Activated CD4-positive, alpha-beta T cell treated with anti-CD3 and anti-CD28 coated beads, Interleukin-2, amount 10 ng/mL, durations not matched to agents 24 days and 14 days (primary cell): ENCODE measurements around the gene PEAK1. TPM values are rescaled to one million over a fixed set of nuclear protein-coding genes. Genes with fewer than 3 reads are reported as not detected.
A peak's percentile ranks its signal among the peaks of the same experiment; 100 is the strongest.

Source experiments
- DNase-seq: peaks from one replicate; pipeline ENCODE4 v3.0.0; 2022
- H3K27ac Mint-ChIP-seq: one replicate; pipeline ENCODE4 v1.8.0; 2022; ENCODE audit warnings: mild to moderate bottlenecking, mixed read lengths
- H3K27me3 Mint-ChIP-seq: one replicate; pipeline ENCODE4 v1.8.0; 2022; ENCODE audit warnings: mixed read lengths
- H3K36me3 Mint-ChIP-seq: one replicate; pipeline ENCODE4 v1.8.0; 2022; ENCODE audit warnings: low read depth, mild to moderate bottlenecking, mixed read lengths
- H3K4me1 Mint-ChIP-seq: one replicate; pipeline ENCODE4 v1.8.0; 2021; ENCODE audit warnings: mixed read lengths
- H3K4me3 Mint-ChIP-seq: one replicate; pipeline ENCODE4 v1.8.0; 2022; ENCODE audit warnings: mild to moderate bottlenecking, moderate library complexity, mixed read lengths
- H3K9me3 Mint-ChIP-seq: one replicate; pipeline ENCODE4 v1.8.0; 2021; ENCODE audit warnings: mixed read lengths
- intact Hi-C: fragments of 100-400 bp; cut with micrococcal nuclease; formaldehyde crosslinking; loops from one replicate; pipeline ENCODE4 v1.15.1; 2023
- total RNA-seq: library from RNA; stranded (reverse); gene quantifications from 2 replicates; pipeline ENCODE4 v1.2.3, GENCODE V29; 2022

Gene PEAK1, protein sequence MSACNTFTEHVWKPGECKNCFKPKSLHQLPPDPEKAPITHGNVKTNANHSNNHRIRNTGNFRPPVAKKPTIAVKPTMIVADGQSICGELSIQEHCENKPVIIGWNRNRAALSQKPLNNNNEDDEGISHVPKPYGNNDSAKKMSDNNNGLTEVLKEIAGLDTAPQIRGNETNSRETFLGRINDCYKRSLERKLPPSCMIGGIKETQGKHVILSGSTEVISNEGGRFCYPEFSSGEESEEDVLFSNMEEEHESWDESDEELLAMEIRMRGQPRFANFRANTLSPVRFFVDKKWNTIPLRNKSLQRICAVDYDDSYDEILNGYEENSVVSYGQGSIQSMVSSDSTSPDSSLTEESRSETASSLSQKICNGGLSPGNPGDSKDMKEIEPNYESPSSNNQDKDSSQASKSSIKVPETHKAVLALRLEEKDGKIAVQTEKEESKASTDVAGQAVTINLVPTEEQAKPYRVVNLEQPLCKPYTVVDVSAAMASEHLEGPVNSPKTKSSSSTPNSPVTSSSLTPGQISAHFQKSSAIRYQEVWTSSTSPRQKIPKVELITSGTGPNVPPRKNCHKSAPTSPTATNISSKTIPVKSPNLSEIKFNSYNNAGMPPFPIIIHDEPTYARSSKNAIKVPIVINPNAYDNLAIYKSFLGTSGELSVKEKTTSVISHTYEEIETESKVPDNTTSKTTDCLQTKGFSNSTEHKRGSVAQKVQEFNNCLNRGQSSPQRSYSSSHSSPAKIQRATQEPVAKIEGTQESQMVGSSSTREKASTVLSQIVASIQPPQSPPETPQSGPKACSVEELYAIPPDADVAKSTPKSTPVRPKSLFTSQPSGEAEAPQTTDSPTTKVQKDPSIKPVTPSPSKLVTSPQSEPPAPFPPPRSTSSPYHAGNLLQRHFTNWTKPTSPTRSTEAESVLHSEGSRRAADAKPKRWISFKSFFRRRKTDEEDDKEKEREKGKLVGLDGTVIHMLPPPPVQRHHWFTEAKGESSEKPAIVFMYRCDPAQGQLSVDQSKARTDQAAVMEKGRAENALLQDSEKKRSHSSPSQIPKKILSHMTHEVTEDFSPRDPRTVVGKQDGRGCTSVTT (N-terminal part only)
- 25.9 and 28.2 TPM in 2 replicates for total RNA-seq

DNA sequence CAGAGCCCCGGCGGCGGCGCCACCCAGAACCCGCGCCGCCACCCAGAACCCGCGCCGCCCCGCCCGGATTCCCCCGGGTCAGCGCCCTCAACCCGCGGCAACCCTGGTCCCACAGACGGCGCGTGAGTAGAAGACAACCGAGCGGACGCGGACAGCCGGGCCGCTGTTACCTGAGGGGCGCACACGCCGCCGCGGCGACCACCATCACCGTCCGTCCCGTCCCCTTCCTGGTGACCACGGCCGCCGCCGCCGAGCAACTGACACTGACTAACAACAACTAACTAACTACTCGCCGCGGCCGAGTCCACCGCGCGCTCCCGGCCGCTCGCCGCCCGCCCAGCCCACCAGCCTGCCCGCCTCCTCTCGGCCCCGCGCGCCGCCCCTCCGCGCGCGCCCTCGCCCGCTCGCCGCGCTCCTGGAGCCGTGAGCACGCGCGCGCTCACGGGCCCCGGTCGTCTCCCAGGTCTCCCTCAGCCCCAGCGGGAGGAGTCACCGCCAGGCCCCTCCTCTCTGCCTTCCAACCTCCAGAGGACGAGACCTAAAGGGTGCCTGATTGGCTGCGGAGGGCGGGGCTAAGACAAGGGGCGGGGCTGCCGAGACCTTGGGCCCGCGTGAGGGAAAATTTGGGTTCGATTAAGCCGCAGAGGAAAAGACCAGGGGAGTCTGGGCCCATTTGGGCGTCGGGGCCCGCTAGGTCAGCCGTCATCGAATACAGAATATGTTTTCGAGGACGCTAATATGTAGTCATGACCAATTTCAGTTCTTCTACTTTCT, at the start of gene PEAK1:
Gene PEAK1, minus strand, starts transcription at position 269 of the 774 bp plus-strand sequence. CDS start 238,178 bp downstream, outside the sequence.
- H3K27ac Mint-ChIP-seq, result peak within 1 kb of the TSS; percentile 94
- DNase-seq, result peak; percentile 100
- intact Hi-C loops, result loop anchor here (1.0 to 5.0 kb wide), 4 partner anchors 11 to 1968 kb away; partner anchors contain the start of gene SIN3A

DNA sequence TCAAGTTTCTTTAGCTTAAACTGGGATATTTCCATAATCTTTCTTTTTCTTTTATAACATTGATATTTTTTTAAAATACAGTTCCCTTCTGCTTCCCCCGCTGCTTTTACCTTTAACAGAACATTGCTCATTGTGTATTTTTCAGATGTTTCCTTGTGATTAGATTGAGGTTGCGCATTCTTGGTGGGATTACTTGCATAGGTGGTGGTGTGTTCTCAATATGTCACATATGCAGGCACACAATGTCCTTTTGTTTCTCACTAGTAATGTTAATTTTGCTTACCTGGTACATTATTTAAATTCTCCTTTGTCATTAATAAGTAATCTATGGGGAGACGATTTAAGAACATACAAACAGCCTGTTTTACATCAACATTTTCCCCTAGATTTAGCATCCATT, 49.0 kb upstream of the PEAK1 start:
- Mint-ChIP-seq H3K4me1 (no peaks in the 10 kb centered on the region), H3K36me3 (peaks cover 40% of the 10 kb centered on the region), H3K9me3 (no peaks in the 10 kb centered on the region), H3K27me3 (no peaks in the 10 kb centered on the region), H3K4me3 (no peak overlapping the region), H3K27ac (no peak overlapping the region)
- no peak for DNase-seq
- intact Hi-C loops, result no loop called here

More for the DNA sequence above, at the start of gene PEAK1:
- peak within 1 kb of the TSS; percentile 96 for H3K4me3 Mint-ChIP-seq
- no peaks in the 10 kb centered on the region for H3K9me3 Mint-ChIP-seq
- H3K4me1 Mint-ChIP-seq, result peaks cover 29% of the 10 kb centered on the region
- peaks cover 7% of the 10 kb centered on the region for H3K36me3 Mint-ChIP-seq
- no peaks in the 10 kb centered on the region for H3K27me3 Mint-ChIP-seq

DNA sequence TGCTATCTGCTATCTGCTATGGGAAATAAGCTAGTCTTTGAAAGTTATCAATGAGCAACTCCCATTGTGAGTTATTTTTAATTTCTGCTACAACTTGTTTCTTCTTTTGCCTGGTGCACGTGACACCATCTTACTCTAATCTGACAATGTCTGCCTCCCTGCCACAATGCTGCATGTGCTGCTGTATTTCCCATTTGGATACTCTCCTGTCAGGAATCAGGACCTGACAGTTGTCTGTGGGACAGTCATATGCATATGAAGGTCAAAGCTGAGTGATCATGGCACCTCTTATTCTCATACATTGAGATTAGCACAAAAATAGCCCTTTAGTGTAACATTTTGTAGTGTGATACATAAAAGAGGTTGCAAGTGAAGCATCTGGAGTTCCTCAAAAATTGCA, 46.6 kb upstream of the PEAK1 start:
- intact Hi-C loops, result no loop called here
- Mint-ChIP-seq H3K27ac (no peak overlapping the region), H3K27me3 (no peaks in the 10 kb centered on the region), H3K4me1 (no peaks in the 10 kb centered on the region), H3K36me3 (peaks cover 27% of the 10 kb centered on the region), H3K9me3 (no peaks in the 10 kb centered on the region), H3K4me3 (no peak overlapping the region)
- DNase-seq, result no peak

DNA sequence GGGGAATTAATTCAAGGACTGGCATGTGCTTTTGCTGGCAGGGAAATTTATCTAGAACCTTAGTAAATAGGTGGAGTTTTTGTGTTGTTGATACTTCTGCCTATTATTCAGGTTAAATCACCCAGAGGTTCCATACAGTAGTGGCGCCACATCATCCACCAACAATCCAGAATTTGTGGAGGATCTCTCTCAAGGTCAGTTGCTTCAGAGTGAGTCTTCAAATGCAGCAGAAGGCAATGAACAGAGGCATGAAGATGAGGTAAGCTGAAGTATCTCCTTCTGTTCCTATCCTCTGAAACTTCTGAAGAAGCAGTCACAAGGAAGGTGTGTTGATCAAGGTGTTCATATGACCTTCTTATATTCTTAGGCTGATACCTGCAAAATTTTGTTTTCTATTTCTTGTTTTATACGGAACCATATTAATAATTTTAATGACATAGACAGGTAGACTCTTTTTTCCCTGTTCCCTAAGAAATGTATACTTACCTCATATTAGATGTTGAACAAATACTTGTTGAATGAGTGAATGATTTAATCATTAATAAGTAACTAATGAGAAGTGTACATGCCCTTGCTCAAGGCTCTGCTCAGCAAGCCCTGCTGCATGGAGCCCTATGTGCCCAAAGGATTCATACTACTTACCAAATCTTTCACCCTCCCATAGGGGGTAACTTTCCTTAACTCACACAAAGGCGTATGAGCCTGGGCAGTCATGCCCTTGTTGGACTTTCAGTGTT, 44.4 kb upstream of the PEAK1 start:
- no peak overlapping the region for H3K27ac Mint-ChIP-seq
- no peaks in the 10 kb centered on the region for H3K9me3 Mint-ChIP-seq
- no peaks in the 10 kb centered on the region for H3K27me3 Mint-ChIP-seq
- intact Hi-C loops, result no loop called here
- peaks cover 36% of the 10 kb centered on the region for H3K36me3 Mint-ChIP-seq
- no peak overlapping the region for H3K4me3 Mint-ChIP-seq
- no peak for DNase-seq
- no peaks in the 10 kb centered on the region for H3K4me1 Mint-ChIP-seq

DNA sequence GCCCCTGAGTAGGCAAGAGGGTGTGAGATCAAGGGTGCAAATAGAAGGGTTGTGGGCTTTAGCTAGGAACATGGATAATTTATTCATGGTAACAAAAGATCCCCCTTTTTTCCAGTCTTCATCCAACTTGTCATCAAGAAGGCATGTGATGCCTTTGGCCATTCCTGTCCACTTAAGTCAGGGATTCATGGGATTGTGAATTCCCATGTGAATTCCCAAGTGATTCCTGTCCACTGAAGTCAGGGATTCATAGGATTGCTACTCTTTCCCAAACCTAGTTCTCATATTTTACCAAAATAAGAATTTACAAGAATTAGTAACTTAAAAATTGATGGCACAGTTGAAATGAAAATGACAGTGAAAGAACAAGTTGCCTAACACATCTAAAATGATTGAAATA, 41.6 kb upstream of the PEAK1 start:
- H3K27me3 Mint-ChIP-seq, result no peaks in the 10 kb centered on the region
- peaks cover 12% of the 10 kb centered on the region for H3K4me1 Mint-ChIP-seq
- no peak overlapping the region for H3K4me3 Mint-ChIP-seq
- no peak overlapping the region for H3K27ac Mint-ChIP-seq
- no peak for DNase-seq
- intact Hi-C loops, result no loop called here
- H3K9me3 Mint-ChIP-seq, result no peaks in the 10 kb centered on the region
- H3K36me3 Mint-ChIP-seq, result peaks cover 27% of the 10 kb centered on the region

DNA sequence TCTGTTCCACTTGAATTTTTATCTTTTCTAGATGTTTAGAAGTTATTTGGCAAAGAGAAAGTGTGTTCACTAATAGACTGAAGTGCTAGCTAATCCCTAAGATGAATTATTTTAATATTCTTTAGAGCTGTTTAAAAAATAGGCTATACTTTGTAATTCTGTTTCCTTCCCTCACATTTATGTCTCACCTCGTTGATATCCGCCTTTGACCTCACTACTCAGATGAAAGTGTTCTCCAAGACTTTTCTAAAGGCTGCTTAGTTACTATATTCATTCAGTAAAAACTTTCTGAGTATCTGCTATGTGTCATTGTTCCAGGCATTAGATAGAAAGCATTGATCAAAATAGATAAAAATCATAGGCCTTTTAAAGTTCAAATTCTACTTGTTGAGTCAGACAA, 39.1 kb upstream of the PEAK1 start:
- Mint-ChIP-seq H3K27ac (no peak overlapping the region), H3K27me3 (no peaks in the 10 kb centered on the region), H3K4me3 (no peak overlapping the region), H3K9me3 (no peaks in the 10 kb centered on the region), H3K4me1 (peaks cover 22% of the 10 kb centered on the region), H3K36me3 (peaks cover 23% of the 10 kb centered on the region)
- no peak for DNase-seq
- intact Hi-C loops, result no loop called here

DNA sequence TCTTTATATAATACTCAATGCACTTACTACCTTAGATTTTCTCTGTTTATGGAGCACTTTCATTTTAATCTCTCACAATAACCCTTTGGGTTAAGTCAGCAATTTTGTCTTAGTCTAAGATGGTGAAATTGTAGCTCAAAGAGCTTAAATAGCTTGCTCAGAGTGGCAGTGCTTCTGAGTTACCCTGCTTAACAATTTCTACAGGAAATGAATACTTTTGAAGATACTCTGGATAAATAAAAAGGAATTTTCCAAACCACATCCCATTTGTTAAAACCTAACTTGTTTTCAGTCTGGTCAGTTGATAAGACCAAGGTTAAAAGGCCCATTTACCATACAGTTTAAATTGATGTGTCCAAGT, 38.0 kb upstream of the PEAK1 start:
- Mint-ChIP-seq H3K9me3 (no peaks in the 10 kb centered on the region), H3K4me3 (no peak overlapping the region), H3K36me3 (peaks cover 23% of the 10 kb centered on the region), H3K27ac (peak overlapping the region; percentile 55), H3K27me3 (no peaks in the 10 kb centered on the region), H3K4me1 (peaks cover 22% of the 10 kb centered on the region)
- intact Hi-C loops, result no loop called here
- DNase-seq, result no peak

DNA sequence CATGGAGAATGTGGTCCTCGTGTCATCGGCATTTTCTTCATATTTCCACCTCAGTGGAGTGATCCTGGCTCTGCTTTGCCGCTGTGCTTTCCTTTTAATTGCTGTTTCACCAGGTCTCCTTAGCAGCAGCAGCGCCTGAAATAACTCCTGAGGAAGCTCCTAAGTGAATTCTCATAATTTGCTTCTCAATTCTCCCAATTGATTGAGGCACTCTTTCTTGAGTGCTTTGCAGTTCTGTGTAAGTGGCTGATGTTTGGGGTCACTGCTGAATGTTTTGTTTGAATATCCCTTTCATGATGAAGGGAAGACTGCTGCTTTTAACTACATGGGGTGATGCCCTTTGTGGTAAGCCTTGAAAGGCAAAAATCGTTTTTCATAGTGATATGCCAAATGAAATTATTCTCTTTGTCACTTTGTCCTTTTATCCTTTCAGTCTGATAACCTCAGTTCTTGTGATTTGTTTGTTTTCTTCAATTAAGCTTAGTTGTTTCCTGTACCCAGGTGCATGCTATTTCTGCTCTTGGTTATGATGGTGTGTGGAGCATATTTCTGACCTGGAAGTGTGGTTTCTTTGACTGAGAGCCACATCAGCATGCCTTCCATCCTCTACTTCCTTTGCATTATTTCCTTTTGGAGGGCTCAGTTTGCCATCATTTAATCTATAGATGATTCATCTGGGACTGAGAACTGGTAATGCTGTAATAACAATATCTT, 37.4 kb upstream of the PEAK1 start:
- peak overlapping the region; percentile 55 for H3K27ac Mint-ChIP-seq
- H3K36me3 Mint-ChIP-seq, result peaks cover 24% of the 10 kb centered on the region
- intact Hi-C loops, result no loop called here
- no peak overlapping the region for H3K4me3 Mint-ChIP-seq
- DNase-seq, result peak; percentile 64
- H3K9me3 Mint-ChIP-seq, result no peaks in the 10 kb centered on the region
- peaks cover 22% of the 10 kb centered on the region for H3K4me1 Mint-ChIP-seq
- H3K27me3 Mint-ChIP-seq, result no peaks in the 10 kb centered on the region

DNA sequence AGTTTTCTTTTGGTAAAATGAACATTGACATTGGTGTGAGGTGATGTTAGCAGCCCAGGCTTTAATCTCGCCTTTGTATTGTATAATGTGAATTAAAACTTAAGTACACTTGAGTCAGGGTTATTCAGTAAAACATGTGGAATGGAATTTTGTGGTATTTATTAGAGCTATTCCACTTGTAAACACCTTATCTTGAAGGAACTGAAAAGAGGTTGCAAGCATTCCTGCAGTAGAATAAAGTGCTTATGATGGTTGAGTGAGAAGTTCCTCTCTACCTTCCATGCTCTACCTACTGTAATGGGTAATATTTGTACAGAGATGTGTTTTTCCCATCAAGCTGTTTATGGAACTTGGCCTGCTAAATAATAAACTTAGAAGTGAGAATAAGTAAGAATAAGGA, 36.8 kb upstream of the PEAK1 start:
- DNase-seq, result no peak
- Mint-ChIP-seq H3K4me3 (no peak overlapping the region), H3K36me3 (peaks cover 26% of the 10 kb centered on the region), H3K4me1 (peaks cover 22% of the 10 kb centered on the region), H3K9me3 (no peaks in the 10 kb centered on the region), H3K27me3 (no peaks in the 10 kb centered on the region), H3K27ac (no peak overlapping the region)
- intact Hi-C loops, result no loop called here

DNA sequence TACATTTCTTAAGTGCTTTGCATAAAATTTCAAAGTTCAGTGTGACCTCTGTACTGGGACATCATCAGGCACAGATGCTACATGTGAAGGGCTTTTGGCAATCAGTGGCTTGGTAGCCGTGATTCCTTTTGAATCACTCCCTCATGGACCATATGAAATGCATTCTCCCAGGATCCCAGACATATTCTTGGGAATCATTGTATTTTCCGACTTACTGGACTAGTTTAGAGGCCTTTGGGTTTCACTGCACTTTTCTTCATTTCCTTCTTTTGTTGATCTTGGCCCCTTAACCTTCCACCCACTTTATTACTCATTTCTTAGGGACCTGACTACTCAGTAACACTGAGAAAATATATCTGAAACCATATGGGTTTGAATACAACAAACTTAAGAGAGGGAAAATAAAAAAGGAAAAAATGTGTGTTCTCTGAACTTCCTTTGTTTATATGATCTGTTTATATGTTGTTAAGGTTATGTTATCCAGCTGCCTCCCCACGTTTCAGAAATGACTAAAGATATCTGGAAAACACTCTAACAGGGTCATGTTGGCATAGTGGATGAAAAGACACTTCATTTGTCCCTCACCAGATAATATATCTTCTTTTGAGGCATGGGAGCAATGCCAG, 35.9 kb upstream of the PEAK1 start:
- no peaks in the 10 kb centered on the region for H3K9me3 Mint-ChIP-seq
- peak overlapping the region; percentile 2 for H3K27ac Mint-ChIP-seq
- intact Hi-C loops, result no loop called here
- H3K36me3 Mint-ChIP-seq, result peaks cover 23% of the 10 kb centered on the region
- no peak overlapping the region for H3K4me3 Mint-ChIP-seq
- H3K4me1 Mint-ChIP-seq, result peaks cover 22% of the 10 kb centered on the region
- no peak for DNase-seq
- H3K27me3 Mint-ChIP-seq, result no peaks in the 10 kb centered on the region

DNA sequence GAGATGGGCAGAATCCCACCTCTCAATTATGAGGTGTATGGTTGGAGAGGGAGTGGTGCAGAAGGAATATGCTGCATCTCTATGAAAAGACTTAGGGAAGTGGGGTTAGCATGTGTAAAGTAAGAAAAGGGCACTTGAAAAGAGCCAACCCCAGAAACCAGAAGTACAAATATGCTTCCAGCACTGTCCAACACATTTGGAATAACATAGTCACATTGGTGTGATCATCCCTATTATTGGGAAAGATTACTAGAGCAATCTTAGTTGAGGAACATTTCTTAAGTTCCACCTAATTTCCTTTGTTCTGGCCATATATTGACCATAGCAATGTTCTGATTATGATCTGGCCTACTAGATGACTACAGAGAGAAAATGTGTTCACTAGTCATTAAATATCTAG, 35.0 kb upstream of the PEAK1 start:
- H3K9me3 Mint-ChIP-seq, result no peaks in the 10 kb centered on the region
- H3K27me3 Mint-ChIP-seq, result no peaks in the 10 kb centered on the region
- H3K4me1 Mint-ChIP-seq, result peaks cover 22% of the 10 kb centered on the region
- H3K36me3 Mint-ChIP-seq, result peaks cover 17% of the 10 kb centered on the region
- H3K4me3 Mint-ChIP-seq, result no peak overlapping the region
- no peak for DNase-seq
- intact Hi-C loops, result no loop called here
- no peak overlapping the region for H3K27ac Mint-ChIP-seq

DNA sequence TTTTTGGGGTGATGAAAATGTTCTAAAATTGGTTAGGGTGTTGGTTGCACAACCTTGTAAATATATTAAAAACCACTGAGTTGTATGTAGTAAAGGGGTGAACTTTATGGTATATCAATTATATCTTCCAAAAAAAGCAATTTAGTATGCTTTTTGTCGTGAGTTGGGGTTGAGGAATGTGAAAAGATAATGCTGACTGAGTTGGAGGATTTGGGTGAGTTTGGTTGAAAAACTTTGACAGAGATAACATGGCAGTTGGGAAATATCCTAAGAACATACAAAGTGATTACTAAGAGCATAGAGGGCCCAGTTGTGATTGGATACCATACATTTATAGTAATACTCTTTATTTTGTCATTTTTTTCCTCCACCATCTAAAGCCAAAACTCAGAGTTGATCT, 34.4 kb upstream of the PEAK1 start:
- H3K4me3 Mint-ChIP-seq, result no peak overlapping the region
- H3K4me1 Mint-ChIP-seq, result peaks cover 22% of the 10 kb centered on the region
- intact Hi-C loops, result no loop called here
- H3K27ac Mint-ChIP-seq, result no peak overlapping the region
- H3K9me3 Mint-ChIP-seq, result no peaks in the 10 kb centered on the region
- peaks cover 12% of the 10 kb centered on the region for H3K36me3 Mint-ChIP-seq
- DNase-seq, result no peak
- no peaks in the 10 kb centered on the region for H3K27me3 Mint-ChIP-seq
